Suprapubic skin (tissue), 4 donors: Measurements from ENCODE around the gene HSPB6.

Experiments used
- CTCF ChIP-seq, 2 donors: fragments of 200-600 bp in 1 of 2; fragments of 450-650 bp in 1 of 2; sonication (generic) in 1 of 2; IDR thresholded peaks; one replicate each; pipeline ENCODE4 v1.5.1; 2016 to 2019; ENCODE audit warnings: antibody characterized with exemption in 2 of 2, mild to moderate bottlenecking in 1 of 2, moderate library complexity in 1 of 2
- EP300 ChIP-seq: sonication (generic); formaldehyde crosslinking; IDR thresholded peaks from one replicate; pipeline ENCODE4 v1.6.1; 2017; ENCODE audit warnings: antibody characterized with exemption
- POLR2AphosphoS5 ChIP-seq, 3 donors: sonication (generic); formaldehyde crosslinking; IDR thresholded peaks; one replicate each; pipeline ENCODE4 v1.6.1; 2017; ENCODE audit warnings: antibody characterized with exemption in 3 of 3

DNA sequence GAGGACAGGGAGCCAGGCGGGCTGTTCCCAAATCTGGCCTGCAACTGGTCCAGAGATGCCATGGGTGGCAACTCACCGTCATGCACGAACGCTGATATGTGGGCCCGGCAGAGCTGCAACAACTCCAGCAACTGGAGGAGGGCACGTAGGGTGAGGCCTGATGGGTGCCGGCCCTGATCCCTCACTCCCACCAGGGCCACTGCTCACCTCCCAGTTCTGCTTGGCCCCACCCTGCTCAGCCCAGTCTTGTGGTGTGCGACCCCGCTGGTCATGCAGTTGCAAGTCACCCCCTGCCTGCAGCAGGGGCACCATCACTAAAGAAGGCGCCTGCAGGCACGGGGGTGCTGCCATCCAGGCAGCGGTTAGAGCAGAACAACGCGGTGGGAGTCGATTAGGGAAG, 35.5 kb upstream of the HSPB6 start:
- TF ChIP-seq CTCF (IDR thresholded peaks at IDR 0.05) (no peak), EP300 (no peak), POLR2AphosphoS5 (IDR thresholded peaks at IDR 0.05) (no peak)
